RCC 7860 (cell line): ENCODE results near the gene SCTR.

Experiments
- DNase-seq: peaks from one replicate; pipeline ENCODE4 v3.0.0-alpha.2; 2015; ENCODE audit warnings: low spot score
- FAIRE-seq: peaks from 2 replicates; lab custom pipeline; 2012; peaks lifted over from hg19 to GRCh38; lab: Jason Lieb, UNC

Gene SCTR

DNA sequence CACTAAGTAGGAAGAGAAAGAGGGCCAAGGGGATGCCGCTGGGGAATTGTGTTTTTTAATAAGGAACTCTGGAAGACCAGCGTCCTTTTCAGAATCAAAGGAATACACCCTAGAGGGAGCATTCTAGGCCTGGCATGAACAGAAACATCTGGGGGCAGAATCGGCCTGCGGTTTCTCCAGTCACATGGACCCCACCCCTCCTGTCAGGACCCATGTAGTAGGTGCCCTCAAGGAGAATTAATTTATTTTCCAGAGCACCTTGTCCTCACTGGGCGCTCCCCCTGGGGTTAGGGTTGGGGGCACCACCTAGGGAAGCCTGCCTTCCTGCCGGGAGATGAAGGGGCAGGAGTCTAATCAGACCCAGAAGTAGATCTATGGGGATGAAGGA lies 48.4 kb downstream of the SCTR start:
- DNase-seq: no peak
- no peak for FAIRE-seq

DNA sequence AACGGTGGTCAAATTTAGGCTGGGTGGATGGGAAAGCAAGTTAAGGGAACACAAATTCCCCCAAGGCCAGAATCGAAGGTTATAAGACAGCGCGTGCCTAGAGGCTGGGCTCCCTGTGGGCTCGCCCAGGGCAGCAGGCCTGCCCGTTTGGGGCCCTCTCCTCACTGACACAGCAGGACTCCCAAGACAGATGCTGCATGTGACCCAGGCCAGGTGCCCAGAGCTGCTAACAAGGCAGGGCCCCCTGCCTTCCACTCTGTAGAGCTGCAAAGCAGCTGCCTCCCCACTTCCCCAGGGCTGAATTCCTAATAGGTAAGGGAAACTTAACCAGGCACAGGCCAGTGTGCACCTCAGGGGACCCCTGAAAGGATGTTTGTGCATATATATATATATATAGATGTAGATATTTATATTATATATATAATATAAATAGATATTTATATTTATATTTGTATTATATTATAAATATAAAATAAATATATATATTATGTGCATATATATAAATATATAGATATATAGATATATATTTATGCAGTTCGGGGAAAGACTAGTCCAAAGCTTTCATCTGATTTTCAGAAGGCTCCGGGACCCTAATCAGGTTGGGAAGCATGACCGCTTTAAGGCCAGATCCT lies 48.9 kb downstream of the SCTR start:
- DNase-seq (no peak), FAIRE-seq (no peak)

DNA sequence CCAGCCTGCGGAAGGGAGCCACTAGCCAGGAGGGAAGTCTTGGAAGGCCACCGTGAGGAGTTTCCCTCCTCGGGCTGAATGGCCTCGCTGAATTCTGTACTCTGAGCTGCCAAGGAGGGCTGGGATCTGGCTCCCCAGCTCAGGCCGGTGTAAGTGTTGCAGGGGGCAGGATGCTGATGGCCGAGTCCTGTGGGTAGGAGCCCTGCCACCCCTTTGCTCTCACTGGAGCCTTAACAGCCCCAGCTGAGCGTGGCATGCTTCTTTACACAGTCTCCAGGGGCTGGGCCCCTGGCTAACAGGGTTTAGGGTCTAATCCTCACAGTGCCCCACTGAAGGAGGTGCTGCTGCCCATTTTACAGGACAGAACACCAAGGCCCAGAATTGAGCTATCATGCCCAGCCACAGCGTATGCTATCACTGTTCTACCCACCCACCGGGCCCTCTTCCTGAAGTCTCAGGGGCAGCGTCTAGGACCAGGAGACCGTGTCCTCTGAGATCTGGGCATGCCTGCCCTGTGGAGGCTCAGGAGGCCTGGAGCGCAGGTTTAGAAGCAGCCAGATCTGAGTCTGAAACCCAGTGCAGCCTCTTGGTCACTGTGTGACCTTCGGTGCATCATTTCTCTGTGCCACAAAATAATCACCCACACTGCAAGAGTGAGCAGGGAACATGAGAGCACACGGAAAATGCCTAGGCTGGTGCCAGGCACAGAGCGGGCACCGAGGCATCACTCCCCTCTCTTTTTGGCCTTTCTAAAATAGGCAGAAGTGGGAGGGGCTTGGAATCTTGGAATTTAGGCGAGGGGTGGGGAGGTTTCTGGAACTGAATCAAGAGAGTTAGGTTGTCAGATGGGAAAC lies 49.7 kb downstream of the SCTR start:
- no peak for FAIRE-seq

DNA sequence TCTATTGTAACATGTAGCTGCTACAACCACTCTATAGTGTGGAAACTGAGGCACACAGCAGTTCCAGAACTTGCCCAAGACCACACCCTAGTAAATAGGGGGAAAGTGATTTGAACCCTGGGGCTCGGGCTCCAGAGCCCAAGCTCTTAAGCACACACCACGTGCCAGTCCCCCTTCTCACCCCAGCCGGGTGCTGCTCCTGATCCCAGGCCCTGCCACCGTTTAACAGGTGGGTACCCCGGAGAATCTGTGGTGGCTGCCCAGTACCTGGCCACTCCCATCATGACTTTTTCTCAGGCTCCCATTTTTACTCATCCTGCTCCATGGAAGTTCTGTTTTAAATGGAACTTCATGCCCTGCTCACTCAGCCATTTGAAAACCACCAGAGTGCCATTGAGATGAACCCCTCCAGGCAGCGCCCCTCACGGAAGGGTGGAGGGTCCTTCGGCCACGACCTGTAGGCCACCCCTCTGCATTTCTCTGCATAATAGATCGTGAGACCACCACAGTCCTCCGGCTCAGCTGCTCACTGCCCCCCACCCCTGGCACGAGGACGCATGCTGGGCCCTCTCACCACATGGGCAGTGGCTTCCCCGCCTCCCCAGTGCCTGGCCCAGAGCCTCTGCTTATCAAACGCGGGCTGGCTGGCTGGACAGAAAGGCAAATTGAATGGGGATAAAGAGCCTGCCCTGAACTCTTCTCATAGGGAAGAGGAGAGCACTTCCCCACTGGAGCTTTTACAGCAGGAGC lies 50.5 kb downstream of the SCTR start:
- no peak for FAIRE-seq

More for the DNA sequence above, 49.7 kb downstream of the SCTR start:
- no peak for DNase-seq

DNA sequence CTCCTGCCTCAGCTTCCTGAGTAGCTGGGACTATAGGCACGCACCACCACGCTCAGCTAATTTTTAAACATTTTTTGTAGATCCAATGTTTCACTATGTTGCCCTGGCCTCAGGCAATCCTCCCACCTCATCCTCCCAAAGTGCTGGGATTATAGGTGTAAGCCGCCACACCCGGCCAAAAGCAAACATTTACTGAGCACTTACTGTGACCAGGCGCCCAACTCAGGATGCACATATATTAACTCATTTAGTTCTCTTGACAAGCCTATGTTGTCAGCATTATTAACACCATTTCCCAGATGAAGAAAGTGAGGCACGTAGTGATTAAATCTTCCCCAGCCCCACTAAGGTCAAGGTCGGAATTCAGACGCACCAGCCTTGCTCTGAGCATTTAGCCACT lies 51.5 kb downstream of the SCTR start:
- DNase-seq (no peak), FAIRE-seq (no peak)

More for the DNA sequence above, 50.5 kb downstream of the SCTR start:
- DNase-seq: no peak

DNA sequence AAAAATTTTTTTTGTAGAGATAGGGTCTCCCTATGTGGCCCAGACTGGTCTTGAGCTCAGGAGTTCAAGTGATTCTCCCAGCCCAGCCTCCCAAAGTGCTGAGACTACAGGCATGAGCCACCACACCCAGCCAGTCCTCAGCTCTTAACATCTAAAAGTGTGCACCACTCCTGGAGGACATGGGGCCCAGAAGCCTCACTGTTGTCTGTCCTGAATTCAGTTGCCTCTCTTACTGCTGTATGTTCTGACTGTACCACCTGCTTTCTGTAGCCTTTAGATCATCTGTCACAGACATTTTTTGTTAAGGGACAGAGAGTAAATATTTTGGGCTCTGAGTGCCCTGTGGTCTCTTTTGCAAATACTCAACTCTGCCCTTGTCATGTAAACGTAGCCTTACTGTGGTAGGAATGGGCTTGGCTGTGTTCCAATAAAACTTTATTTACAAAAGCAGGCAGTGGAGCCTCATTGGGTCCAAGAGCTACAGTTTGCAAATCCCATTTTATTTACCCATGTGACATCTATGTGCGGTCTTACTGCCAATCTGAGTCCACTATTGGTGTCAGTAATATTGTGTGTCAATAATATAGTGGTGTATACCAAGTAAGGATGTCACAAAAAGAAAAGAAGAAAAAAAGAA lies 54.5 kb downstream of the SCTR start:
- DNase-seq: no peak
- no peak for FAIRE-seq

DNA sequence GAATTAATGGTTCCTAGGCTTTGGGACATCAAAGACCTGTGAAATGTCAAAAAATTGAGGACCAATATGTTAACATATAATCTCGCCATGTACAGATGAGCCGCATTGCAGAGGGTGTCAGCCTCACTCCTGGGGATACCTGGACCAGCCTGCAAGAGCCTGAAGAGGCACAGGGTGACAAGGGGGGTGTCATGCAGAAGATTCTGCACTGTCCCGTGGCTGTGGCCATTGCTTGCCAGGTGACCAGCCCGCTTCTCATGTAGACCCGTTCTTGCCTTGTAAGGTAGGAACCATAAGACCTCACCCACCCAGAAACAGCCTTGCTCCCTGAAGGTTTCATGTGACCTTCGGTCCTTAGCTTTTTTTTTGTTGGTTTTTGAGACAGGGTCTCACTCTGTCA lies 55.2 kb downstream of the SCTR start:
- DNase-seq (no peak), FAIRE-seq (no peak)

DNA sequence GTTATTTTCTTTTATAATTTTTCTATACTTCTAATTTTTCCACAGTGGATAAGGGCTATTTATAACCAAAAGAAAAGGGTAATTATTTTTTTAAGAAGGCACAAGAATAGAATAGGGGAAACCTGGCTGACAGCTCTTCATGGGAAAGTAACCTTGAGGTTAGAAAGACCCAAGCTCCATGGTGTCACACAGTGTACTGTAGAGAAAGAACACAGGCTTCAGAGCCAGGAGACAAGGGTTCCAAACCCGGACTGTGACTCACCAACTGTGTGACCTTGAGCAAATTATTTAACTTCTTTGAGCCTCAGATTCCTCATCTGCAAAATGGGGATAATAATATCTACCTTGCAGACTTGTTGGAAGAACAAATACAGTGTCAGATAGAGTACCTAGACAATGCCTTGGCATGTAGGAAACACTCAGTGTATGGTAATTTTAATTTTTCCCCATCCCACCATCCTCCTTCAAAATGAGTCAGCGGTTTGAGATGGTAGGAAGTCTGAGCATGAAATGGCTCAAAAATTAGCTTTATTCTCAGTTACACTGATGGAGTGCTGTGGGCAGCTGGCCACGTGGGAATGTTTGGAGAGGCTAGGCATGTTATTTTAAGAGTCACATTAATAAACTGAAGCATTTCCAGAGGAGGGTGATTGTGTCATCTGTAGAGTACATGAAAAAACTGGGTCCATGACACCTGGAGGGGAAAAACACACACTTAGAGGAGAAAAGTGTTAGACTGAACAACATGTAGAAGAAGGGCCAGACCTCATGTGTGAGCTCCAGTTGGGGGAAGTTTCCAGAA lies 55.9 kb downstream of the SCTR start:
- DNase-seq (no peak), FAIRE-seq (no peak)

DNA sequence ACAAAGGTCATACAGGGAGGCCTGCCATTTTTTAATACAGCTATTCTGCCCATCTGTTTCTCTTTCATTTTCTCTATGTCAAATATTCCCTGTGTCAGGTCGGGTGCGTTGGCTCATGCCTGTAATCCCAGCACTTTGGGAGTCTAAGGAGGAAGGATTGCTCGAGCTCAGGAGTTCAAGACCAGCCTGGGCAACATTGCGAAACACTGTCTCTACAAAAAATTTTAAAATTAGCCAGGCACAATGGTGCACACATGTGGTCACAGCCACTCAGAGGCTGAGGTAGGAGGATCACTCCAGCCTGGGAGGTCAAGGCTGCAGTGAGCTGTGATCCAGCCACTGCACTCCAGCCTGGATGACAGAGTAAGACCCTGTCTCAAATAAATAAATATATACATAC lies 57.9 kb downstream of the SCTR start:
- DNase-seq (no peak), FAIRE-seq (no peak)

DNA sequence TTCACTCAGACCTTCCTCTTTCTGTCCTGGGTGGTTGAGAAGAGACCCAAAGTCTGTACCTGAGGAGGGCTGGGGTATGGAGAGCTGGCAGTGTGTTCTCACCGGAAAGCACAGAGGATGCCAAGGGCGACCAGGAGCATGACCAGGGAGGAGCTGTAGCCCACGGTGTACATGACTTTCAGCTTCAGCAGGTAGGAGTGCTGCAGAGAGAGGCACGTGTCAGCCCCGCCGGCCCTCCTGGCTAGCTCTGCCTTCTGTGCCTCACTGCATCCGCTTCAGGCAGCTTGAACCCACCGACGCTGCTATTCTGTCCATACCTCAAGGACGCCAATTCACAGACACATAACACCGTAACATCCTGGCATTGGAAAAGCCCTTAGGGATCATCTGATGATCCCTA lies 58.6 kb downstream of the SCTR start:
- no peak for DNase-seq
- FAIRE-seq: no peak

DNA sequence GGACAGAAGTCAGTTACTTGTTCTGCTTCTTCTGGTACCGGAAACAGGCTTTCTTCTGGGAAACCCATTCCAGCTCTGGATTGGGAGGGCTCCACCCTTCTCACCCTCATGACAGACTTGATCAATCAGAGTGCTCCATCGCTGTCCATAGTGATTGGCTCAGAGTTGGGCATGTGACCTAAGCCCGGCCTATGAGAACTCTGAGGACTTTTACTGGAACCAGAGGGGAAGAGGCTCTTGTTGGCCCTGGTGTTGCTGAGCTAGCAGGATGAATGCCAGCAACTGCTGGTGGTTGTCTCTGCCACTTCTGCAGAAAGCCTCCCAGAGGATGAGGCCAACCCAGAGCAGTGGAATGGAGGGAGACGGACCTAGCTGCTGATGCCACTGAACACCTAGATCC lies 59.3 kb downstream of the SCTR start:
- no peak for DNase-seq
- no peak for FAIRE-seq

DNA sequence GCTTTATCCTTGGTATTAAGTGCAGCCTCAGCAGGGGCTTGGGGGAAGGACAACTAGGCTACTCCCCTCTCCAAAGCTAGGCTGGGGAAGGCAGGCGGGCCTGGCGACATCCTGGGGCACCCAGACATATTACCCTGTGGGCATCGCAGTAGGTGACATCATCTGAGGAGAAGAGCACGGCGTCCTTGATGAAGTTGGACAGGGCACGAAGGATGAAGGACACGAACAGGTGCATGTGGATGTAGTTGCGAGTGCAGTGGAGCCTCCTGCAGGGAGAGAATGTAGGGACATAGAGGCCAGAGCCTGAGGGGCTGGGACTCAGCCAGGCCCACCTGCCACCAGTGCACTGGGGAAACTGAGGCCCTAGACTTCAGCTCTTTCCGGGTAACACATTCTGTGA lies 60.3 kb downstream of the SCTR start:
- FAIRE-seq (no peak), DNase-seq (no peak)

DNA sequence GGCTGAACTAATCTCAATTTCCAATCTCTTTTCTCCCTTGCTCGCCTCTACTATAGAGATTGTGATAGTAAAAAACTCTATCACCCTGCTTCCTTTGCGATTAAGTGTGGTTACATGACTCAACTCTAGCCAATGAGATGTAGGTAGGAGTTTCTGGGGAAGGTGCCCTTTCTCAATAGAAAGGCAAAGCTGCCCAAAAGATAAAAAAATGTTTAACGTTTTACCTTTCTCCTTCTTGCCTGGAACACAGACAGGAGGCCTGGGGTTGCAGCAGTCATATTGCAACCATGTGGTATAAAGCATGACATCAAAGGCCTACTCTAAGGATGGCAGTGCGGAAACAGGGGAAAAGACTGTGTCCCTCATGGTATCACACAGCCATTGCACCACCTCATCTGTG lies 61.1 kb downstream of the SCTR start:
- FAIRE-seq: no peak
- no peak for DNase-seq

DNA sequence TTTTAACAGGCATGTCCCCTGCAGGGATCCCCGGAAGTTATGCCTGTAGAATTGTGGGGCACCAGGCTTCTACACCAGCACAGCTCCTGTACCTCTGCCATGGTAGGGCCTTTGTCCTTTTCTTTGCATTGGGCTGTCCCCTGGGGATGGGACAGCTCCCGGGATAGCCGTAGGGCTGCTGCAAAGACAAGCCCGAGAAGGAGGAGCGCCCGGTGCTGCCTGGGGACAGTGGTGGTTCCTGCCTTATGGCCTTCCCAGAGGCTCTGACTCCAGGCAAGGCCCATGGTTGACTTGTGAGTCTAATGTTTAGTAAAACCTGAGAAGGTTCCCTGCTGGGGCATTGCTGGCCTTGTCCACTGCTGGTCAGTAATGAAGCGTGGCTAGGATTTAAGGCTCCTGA lies 61.7 kb downstream of the SCTR start:
- FAIRE-seq (no peak), DNase-seq (no peak)

DNA sequence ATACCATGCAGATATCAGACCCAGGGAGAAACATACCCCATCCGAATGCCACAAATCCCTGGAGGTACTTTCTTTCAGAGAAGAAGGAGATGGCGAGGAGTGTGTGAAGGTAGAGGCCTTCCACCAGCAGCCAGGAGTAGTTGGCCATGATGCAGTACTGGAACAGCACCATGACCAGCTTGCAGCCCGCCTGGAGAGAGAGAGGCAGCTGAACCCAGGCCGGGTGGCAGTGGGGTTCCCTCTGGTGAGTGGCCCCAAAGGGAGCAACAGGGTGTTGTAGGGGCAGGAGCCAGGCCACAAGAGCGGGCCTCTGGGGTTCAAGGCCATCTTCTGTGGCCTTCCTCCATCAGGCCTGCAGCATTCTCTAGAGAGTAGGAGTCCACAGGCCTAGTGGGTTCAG lies 62.5 kb downstream of the SCTR start:
- DNase-seq (no peak), FAIRE-seq (no peak)

DNA sequence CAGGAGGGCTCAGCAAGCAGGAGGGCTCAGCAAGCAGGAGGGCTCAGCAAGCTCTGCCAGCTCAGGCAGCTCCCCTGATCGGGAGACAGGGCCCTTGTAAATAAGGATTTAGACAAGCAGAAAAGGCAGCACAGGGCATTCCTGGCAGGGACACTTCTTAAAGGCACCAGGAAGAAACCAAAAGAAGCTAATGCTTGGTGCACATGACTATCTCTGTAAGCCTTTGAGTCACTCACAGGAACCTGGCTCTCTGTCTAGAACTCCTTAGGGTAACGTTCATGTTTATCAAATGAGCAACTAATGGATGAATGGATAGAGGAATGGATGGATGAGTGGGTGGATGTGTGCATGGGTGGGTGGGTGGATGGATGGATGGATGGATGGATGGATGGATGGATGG lies 64.2 kb downstream of the SCTR start:
- FAIRE-seq: no peak
- DNase-seq: no peak

DNA sequence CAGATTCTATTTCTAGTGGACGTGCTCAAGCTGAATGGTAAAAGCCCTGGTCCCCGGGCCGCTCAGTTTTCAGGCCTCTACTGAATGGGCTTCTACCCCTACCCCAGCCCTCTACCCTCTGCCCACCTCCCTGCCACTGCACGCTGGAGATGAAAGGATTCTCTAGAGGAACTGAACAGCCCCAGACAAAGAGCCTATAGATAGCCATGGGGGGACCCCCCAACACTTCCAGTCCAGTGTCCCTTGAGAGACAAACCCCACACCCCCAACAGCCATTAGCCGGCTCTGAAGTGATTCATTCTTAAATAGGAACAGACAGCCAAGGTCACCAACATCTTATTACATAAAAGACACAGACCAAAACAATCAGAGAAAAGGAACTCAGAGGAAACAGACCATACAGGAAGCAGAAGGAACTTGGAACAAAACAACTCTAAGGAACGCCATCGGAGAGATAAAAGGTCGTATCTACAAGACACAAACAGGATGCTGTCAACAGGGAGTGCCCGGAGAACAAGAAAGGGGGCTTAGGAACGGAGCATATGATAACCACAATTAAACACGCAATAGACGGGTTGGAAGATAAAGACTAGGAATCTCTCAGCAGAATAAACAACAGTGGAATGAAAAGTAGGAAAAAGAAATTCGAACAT lies 69.1 kb downstream of the SCTR start:
- FAIRE-seq (no peak), DNase-seq (no peak)

DNA sequence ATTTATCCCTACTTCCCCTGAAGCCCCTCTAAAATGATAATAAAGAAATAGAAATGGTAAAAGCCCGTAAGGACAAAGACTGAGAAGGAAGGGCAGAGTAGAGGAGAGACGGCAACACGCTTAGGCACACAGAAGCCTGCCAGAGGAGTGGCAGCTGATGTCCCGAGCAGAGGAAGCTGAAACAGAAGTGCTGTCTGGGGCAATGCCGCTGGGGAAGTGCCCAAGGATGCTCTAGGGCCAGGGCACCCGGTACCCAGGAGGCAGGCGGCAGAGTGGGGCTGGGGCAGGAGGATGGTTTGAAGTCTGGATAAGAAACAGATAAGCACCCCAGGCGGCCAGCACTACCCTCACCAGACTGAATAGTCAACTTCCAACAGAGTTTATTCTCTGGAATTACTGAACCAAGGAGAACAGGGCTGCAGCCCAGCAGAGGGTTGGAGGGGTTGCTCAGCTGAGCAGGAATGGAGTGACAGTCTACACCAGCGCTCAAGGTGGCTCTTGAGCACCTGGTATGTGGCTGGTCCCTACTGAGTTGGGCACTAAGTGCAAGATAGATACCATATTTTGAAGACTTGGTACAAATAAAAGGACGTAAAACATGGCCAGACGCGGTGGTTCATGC lies 70.2 kb downstream of the SCTR start:
- DNase-seq (no peak), FAIRE-seq (no peak)

DNA sequence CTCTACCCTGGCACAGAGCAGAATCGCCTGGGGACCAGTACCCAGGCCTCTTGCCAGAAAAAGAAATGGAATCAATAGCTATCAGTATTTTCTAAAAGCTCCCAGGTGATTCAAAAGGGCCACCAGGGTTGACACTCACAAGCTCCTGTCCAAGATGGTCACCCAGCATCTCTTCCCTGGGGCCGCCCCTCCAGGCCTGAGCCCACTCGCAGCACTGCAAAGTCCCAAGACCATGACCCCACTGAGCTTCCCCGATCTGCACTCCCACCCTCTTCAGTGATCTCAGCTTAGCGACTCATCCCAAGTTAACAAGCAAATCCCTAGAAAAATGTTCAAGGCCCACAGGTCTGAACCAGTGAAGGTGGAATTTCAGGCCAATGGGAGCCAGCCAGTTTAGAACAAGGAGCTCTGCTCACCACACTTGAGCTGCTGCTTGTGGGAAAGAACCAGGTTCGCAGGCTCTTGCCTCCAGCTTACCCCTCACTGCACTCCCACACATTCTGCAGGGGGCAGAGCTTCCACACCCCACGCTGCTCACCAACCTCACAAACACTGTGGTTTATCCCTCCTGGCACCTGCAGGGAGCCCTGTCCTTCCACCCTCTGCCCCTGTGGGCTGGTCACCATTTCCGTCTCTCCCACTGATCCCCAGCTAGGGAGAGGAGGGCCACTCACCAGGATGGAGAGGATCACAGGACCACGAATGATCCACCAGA lies 72.8 kb downstream of the SCTR start:
- DNase-seq: no peak
- FAIRE-seq: no peak
